Measurements from ENCODE around the gene CRNKL1.
"Not testable (repeated sequence)": the region's sequence is repeated elsewhere in the genome, so short reads cannot be mapped to it uniquely, and the experiment has no call there.

The CRNKL1 gene

DNA sequence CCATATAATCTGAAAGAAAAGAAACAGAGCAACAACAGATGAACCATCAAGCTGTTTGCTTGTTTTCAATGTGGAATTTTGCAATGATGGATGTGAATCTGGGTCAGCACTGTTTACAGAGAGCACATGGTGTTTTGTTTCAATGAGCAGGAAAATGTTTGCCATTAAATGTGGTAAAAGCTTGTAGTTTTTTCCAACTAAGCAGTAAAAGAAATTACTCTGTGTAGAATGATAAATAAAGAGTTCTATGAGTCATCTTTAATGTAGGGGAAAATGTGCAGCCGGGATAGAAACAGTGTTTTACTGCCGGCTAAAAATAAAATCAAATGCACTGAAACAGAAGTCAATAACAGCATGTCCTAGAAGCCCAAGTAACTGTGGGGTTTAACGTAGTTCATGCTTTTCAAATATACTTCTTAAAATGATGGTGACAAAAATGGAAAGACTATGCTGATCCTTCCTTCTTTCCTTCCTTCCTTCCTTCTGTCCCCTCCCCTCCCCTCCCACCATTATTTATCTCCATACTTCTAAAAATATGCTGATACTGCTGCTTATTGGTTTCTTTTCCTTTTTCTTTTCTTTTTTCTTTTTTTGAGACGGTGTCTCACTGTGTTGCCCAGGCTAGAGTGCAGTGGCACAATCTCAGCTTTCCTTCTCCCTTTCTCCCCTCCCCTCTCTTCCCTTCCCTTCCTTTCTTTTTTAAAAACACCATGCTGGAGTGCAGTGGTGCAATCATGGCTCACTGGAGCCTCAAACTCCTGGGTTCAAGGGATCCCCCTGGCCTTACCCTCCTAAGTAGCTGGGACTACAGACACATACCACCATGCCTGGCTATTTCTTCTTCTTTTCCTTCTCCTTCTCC lies 41.4 kb downstream of the CRNKL1 start:
- no peak for DNase-seq (ENCODE audit: low read depth in 2 of 2)

DNA sequence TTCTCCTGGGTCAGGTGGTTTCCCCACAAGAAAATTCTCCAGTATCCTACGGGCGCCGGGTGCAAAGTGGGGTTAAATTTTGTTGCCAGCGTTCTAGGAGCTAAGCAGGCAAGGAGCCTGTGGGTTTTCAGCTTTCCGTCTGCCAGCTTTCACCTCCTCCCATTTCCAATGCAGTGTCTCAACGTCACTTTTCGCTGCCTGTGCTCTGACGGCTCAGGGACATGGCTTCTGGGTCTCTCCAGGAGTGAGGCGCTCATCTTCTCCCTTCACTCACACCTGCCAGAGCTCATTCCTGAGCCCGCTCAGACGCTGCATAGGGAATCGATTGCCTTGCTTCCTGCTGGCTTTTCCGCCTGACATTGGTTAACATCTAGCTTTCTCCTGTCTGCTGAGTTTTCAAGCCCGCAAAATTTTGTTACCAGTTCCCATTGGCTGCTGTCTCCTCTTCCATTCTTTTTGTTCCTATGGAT lies 42.4 kb downstream of the CRNKL1 start:
- DNase-seq (ENCODE audit: low read depth in 2 of 2) = no peak

DNA sequence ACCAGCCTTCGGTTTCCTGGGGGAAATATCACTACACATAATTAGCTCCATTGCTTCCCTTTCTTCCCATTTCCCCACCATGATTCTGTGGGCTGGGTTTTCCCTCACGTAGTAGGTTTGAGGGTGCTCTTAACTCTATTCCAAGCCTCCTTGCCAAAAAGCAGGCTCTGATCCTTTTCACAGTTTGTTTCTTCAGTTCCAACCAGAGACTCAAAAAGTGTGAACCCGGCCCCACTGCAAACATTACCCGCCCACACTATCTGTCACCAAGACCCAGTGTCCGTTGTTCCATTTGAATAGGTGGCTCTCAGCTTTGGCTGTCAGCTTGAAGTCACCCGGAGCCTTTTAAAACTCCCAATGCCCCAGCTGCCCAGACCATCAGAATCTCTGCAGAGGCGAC lies 46.9 kb downstream of the CRNKL1 start:
- DNase-seq (ENCODE audit: low read depth in 2 of 2) = no peak

DNA sequence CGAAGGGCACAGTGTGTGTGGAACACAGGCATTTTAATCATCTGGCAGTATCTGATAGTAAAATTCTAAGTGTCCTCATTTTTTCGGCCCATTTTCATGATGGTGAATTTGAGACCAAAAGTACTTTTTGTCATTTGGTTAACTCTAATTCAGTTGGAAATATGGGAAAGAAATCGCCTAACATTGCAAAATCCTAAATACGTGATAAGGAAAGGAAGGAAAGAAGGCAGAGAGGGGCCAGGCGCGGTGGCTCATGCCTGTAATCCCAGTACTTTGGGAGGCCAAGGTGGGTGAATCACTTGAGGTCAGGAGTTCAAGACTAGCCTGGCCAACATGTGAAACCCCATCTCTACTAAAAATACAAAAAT lies 48.3 kb downstream of the CRNKL1 start:
- DNase-seq (ENCODE audit: low read depth in 2 of 2) = not testable (repeated sequence)

DNA sequence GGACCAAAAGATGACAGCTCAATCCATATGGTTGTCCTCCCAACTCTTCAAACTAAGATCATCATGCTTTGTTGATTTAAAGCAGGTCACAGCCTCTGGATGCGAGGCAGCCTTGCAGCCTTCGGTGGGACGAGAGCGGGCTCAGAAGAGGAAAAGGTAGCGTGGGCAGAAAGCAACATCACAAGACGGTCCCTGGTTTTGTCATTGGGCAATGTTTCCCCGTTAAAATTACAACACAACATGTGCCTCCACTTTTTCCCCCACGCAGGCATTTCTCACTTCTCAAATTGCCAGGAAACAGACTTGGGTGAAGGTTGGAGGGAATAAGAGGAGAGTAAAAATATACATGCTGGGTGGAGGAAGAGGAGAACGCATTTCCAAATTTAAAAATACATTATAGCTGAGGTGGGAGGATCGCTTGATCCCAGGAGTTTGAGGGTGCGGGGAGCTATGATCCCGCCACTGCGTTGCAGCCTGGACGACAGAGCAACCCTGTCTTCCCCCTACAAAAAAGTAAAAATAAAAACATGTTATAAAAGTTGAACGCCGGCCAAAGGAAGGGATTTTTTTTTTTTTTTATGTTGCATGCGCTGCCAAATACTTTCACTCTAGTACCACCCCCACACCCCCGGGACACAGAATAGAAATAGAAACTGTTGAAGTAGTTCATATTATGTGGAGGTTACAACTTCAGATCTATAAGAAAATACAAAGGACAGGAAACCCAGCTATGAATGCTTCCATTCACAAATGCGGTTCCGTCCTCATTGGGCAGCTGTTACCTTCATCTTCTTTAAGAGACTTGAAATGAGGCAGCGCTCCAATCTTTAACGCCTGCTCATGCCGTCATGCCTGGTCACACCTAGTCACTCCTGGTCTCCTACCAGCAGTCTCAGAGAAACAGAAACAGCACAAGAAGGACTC lies 49.0 kb downstream of the CRNKL1 start:
- DNase-seq (ENCODE audit: low read depth in 2 of 2) = no peak

DNA sequence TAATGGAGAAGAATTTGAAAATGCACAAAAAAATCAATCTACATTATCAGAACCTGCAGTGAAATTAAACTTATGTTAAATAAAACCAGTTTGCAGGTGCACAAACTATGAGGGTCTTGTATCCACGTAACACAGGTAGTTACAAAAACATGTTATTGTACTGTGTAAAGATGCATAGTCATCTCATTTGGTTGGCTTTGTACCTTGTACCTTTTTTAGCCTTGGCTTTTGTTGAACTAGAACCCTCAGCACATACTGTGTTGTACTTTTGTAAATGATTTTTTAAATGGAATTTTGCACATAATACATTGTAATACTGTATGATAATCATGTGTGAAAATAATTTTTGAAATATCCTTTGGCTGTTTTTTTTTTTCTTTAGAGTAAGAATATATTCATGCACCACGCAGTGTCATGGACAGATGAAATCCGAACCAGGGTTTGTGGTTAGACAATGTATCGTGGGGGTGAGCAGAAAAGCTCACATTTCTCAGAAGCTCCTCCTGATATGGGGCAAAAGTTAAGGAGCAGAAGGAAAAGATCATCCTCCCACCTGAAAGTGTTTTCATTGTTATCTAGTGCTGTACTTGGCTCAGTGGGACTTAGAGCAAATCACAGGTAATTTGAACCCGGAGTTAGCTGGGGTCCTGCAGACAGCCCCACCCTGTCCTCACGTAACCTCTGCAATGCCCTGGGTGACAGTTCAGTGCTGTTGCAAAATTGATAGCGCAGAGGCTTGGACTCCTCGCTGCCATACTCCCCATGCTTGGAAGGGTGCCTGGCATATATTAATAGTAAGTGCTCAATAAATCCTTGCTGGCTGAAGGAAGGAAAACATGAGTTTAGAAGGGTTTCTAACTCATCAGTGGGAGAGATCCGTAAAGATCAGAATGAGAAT lies 49.9 kb downstream of the CRNKL1 start:
- DNase-seq (ENCODE audit: low read depth in 2 of 2) = no peak

DNA sequence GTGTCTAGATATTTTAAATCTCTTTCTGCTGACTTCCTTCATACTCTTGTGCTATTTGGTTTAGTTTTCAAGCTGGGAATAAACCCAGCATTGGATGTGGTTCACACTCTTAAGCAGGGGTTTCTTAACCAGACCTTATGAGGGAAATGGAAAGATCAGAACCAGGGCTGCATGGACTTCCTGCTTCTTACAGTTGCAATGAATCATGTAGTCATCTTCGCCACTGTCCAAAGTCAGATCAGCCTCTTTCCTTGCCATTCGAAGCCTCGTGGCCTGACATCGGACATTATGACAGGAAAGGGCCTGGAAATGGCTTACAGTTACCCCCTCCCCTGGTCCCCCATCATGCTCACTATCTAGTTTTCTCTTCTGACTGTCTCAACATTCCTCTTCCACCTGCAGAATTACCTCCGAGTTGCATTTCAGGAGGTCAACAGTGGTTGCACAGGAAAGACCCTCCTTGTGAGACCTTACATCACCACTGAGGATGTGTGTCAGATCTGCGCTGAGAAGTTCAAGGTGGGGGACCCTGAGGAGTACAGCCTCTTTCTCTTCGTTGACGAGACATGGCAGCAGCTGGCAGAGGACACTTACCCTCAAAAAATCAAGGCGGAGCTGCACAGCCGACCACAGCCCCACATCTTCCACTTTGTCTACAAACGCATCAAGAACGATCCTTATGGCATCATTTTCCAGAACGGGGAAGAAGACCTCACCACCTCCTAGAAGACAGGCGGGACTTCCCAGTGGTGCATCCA lies 51.9 kb downstream of the CRNKL1 start:
- DNase-seq (ENCODE audit: low read depth in 2 of 2) = no peak

DNA sequence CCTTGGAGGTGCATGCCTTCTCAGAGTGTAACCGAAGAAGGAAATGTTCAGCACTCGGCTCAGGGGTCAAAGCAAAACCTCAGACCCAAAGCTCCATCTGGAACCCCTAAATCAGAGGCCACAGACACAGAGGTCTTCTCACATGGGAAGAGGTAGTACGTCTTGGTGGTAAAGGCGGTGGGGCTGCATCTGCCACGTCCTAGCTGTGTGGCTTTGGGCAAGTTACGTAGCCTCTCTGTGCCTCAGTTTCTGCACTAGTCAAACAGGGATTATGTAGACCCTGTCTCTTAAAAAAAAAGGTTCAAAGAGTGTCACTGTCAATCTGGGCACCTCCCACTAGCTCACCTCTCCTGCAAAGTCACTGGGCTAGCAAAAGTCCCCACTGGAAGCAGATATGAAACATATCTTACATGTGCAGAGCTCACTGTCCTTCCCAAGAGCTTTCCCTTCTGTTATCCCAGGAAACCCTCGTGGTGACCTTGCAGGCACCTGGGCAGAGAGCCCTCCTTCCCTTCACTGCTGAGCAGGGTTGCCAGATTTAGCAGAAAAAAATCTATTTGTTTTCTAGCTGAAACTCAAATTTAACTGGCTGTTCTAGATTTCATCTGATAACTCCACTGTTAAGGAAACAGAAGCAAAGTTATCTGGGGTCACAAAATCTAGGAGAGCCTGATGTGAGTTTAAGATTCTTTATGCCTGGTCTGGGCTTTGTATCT lies 53.1 kb downstream of the CRNKL1 start:
- no peak for DNase-seq (ENCODE audit: low read depth in 2 of 2)

DNA sequence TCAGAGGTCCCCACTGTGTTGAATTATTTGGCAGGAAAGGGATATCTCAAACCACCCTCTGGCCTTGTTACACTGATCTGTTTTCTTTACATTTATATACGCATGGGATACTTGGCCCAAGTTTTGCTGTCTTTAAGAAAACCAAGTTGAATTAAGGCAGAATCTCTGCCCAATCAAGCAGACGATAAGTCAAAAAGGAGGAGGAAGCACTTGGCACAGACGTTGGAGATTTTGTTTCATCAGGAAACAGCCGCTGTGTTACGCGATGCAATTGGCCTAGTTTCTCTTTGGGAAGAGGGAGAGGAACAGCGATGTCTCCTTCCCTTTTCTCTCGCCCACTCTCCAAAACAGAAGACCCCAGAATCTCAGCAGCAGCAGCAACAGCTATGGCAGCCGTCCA lies 55.3 kb downstream of the CRNKL1 start:
- no peak for DNase-seq (ENCODE audit: low read depth in 2 of 2)

DNA sequence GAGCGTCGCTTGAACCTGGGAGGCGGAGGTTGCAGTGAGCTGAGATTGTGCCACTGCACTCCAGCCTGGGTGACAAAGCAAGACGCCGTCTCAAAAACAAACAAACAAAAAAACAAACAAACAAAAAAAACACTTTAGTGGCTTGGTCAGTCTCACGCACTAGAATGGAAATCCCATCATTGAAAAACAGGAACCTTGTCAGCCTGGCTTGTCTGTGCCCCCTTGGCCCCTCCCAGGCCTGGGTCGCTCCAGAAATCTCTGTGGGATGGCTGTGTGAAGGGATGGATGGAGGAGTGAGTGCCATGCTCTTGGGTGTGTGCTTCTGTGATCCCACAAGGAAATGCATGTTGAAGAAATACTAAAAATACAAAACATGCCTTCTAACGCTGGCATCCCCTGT lies 56.0 kb downstream of the CRNKL1 start:
- no peak for DNase-seq (ENCODE audit: low read depth in 2 of 2)

DNA sequence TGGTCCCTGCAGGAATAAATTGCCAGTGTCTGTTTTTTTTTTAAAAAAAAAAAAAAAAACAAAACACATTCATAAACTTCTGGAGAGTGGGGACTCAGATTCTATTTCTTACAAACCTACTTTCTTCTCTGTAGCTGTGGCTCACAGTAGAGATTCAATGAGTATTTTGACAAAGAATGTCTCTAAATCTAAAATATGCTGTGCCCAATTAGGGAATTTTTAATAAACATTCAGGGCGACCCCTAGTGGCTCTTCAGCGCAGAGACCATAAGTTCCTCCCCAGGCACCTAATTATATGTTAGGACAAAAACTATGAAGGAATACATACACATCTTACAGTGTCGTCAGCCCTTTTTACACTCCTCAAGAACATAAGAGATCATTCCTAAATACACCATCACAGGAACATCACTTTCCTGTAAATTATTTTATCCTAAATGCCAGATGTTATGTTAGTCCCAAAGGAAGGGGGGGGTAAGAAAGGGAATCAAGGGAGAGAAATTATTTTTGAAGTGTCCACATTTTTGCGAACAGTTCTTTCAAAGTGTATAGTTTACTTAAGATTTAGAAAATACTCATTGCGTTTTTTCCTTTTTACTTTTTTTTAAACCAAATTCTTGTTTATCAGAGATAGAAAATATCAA lies 56.9 kb downstream of the CRNKL1 start:
- DNase-seq (ENCODE audit: low read depth in 2 of 2) = no peak

DNA sequence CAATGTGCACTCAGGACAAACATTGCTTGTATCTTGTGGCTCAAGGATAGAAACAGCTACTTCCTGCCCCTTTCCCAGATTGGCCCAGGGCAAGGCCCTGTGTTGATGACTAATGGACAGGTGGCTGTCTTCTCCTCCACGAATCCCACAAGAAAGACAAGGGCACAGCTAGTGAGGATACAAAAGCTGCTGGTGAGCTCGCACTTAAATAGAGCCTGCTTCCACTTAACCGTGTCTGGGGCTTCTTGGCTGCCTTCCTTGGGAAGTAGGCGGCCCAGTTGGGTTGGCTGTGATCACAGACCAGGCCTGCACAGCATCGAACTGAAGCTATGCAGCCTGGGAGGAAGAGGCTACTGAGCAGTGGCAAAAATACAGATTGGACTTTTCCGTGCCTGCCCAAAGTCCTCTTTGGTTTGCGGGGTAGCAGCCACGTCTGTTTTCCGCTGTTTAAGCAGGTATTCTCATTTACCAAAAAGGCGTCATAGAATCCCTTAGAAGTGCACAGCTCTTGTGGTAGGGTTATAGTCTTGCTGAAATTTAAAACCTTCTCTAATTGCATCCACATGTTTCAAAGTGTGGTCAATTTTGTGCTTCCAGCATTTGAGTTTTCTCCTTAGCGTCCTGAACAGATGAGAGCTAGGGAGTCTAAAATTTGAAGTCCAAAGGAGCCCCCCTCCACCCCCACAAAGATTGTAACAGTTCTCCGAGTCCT lies 58.2 kb downstream of the CRNKL1 start:
- DNase-seq (ENCODE audit: low read depth in 2 of 2) = no peak

DNA sequence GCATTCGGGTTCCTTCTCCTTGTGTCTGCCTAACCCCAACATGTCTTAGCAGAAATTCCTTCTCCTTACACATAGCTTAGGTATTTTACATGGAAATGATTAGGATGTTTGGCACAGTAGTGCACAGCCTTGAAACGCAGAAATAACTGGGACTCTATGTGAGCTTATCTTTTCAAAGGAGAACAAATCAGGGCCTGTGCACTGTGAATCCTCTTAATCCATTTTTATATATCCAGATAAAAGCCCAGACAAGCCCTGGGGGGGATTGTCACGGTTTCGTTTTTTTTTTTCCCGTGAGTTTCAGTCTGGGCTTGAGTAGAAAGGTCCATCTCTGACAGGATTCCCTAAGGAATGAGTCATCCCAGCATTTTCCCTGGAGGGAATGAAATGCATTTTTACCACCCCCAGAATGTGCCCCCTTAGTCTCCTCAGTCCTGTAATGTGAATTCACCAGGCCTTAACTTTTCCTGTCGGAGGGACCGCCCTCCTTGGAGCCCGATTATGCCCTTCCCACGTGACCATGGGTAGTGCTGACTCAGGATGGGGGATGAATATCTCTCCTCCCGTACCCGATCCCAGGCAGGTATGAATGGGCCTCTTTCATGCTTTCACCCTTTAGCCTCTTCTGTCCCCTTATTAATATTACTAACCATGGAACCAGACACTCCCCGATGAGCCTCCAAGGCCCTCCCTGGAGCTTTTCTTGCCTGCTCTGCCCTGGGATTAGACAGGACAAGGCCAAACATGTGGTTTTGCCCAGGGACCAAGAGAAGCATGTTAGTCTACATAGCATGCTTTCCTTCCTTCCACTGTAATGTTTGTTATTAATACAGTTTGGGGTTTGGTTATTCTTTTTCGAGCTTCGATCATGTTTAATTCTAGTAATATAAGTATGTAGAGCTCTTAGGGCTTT lies 59.0 kb downstream of the CRNKL1 start:
- no peak for DNase-seq (ENCODE audit: low read depth in 2 of 2)

DNA sequence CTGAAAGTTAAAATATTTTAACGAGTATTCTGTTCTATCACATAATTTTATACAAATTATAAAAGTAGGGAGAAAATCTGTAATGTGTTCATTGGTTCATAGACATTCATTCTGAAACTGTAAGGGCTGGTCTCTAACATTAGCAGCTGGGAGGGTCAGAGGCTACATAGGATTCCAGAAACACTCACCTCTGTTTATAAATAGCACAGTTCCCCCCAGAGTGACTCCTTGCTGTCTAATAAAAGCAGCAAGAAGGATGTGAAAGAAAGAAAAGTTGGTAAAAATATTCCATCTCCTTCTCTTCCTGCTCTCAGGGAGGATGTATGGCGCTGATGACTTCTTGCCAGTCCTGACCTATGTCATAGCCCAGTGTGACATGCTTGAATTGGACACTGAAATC lies 60.4 kb downstream of the CRNKL1 start:
- DNase-seq (ENCODE audit: low read depth in 2 of 2) = no peak

DNA sequence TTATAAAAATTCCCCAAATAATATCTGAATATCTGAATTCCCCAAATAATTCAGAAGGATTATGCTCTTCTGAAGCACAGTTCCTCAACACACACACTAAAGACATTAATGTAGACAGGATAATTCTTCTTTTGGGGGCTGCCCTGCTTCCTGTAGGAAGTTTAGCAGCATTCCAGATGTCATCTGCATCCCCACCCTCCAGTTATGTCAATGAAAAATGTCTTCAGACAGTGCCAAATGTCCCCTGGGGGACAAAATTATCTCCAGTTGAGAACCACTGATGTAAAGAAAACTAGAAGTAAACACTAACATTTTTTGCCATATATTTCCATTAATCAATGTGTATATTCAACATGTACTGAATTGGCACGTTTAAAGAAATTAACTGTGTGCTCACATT lies 61.0 kb downstream of the CRNKL1 start:
- DNase-seq (ENCODE audit: low read depth in 2 of 2) = no peak

DNA sequence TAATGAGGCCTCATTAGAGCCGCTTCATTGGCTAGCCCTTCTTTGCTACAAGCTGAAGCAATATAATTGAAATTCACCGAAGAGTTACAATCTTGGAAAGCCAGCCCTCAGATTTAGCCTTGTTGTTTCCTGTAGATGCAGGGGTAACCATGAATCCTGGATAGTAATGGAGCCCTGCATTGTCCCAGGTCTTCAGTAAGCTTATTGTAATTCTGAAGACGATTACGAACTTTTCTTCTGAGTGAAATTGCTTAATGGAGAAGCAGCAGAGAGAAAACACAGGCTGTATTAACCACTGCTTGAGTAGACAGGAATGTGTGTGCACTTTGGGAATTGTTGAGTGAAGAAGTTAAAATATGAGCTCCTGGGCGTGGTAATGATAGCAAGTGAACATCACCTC lies 61.4 kb downstream of the CRNKL1 start:
- no peak for DNase-seq (ENCODE audit: low read depth in 2 of 2)

DNA sequence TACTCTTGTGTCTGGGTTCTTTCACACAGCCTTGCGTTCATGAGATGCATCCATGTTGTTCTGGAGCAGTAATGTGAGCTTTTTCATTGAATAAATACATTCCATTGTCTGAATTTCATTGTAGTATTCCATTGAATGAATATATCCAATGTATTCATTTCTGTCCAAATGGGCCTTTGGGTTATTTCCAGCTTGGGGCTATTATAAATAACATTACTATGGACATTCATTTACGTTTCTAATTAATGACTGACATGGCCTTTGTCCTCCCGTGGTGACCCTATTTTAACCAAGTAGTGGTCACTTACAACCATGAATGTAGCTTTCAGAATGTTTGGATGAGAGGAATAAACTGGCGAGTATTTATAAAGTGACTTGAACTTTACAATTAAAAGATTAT lies 65.2 kb downstream of the CRNKL1 start:
- DNase-seq (ENCODE audit: low read depth in 2 of 2) = no peak

DNA sequence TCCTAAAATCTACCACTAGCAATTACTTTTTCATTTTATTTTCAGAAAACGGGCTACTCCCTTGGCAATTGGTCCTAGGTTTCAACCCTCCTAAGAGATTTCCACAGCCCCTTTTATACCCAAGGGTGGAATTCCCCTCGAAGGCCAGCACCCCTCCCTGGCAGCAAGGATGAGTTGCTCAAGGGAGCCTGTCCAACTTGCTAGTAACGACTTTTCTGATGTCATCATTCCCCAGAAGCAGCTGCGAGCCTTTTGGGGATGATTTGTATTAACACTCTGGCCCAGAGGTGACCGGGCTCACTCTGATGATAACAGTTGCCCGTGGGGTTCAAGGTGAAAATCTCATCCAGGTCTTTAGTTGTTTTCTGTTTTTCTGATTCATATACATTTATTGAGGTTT lies 65.8 kb downstream of the CRNKL1 start:
- DNase-seq (ENCODE audit: low read depth in 2 of 2) = no peak
